Stomach (tissue), 9 donors: ENCODE data around the gene TRMU. TPM values are rescaled to one million over a fixed set of nuclear protein-coding genes. Genes with fewer than 3 reads are reported as not detected.

Experiments
- DNase-seq, 2 donors: peaks; one replicate each; pipeline versions ENCODE4 v3.0.0 to v3.0.0-alpha.2; 2013 to 2019
- H3K27ac ChIP-seq, 5 donors: fragments of 200-600 bp in 4 of 5; sonication (generic) in 4 of 5; one replicate each; pipeline ENCODE4 v1.5.1; 2013 to 2019; ENCODE audit warnings: mild to moderate bottlenecking in 1 of 5, moderate library complexity in 1 of 5
- H3K27me3 ChIP-seq, 3 donors: fragments of 200-600 bp; sonication (generic); one replicate each; pipeline ENCODE4 v1.5.1; 2017 to 2019; ENCODE audit warnings: mixed run types in 1 of 3
- H3K36me3 ChIP-seq, 4 donors: fragments of 200-600 bp; sonication (generic); 1 replicate in 3 of 4; 2 replicates in 1 of 4; pipeline ENCODE4 v1.5.1; 2016 to 2019
- H3K4me1 ChIP-seq, 4 donors: fragments of 200-600 bp; sonication (generic); one replicate each; pipeline ENCODE4 v1.5.1; 2016 to 2019
- H3K4me3 ChIP-seq, 4 donors: fragments of 200-600 bp; sonication (generic) in 3 of 4; one replicate each; pipeline ENCODE4 v1.5.1; 2016 to 2019; ENCODE audit warnings: mild to moderate bottlenecking in 1 of 4
- H3K9me3 ChIP-seq, 4 donors: fragments of 200-600 bp; sonication (generic); one replicate each; pipeline ENCODE4 v1.5.1; 2016 to 2019
- CTCF ChIP-seq, 7 experiments: fragments of 450-650 bp in 4 of 7; fragments of 200-600 bp in 3 of 7; sonication (generic) in 3 of 7; IDR thresholded peaks; one replicate each; pipeline ENCODE4 v1.5.1; 2016 to 2019; ENCODE audit warnings: antibody characterized with exemption in 7 of 7, control low read depth in 2 of 7, mild to moderate bottlenecking in 1 of 7
- EP300 ChIP-seq: sonication (generic); formaldehyde crosslinking; IDR thresholded peaks from one replicate; pipeline ENCODE4 v1.6.1; 2017; ENCODE audit warnings: antibody characterized with exemption
- POLR2A ChIP-seq, 4 donors: fragments of 450-650 bp; IDR thresholded peaks; one replicate each; pipeline ENCODE4 v1.6.1; 2016; ENCODE audit warnings: antibody characterized with exemption in 4 of 4, control low read depth in 2 of 4, mild to moderate bottlenecking in 1 of 4, moderate library complexity in 1 of 4
- POLR2AphosphoS5 ChIP-seq, 3 donors: sonication (generic); formaldehyde crosslinking; IDR thresholded peaks; one replicate each; pipeline ENCODE4 v1.6.1; 2016; ENCODE audit warnings: antibody characterized with exemption in 3 of 3
- WGBS, 5 donors: extraction: QIAGEN DNeasy Blood & Tissue Kit in 3 of 5; methylation state at CpG; one replicate each; pipeline versions ENCODE4 v1.1.5 to v1.1.7; 2013 to 2018; 5-methylcytosine and 5-hydroxymethylcytosine counted together
- intact Hi-C: fragments of 100-400 bp; cut with DNase I; formaldehyde crosslinking; loops from one replicate; pipeline ENCODE4 v1.15.1; 2023; ENCODE audit warnings: low total_unique reads
- polyA plus RNA-seq, 3 donors: library from polyadenylated mRNA; stranded (reverse); fragments of 200-250 nt; gene quantifications; one replicate each; pipeline ENCODE4 v1.2.3, GENCODE V29; 2013
- total RNA-seq, 5 donors: library from RNA; depleted of rRNA; stranded (reverse); fragments of >200 nt; gene quantifications; one replicate each; pipeline versions ENCODE4 v1.1.0 to v1.2.3, GENCODE V29; 2014 to 2016
- donor health status: healthy with polysubstance abuse.
- donor health status: Bipolar disorder and iron deficiency.
- donor health status: healthy.

TRMU gene
- total and polyA plus RNA-seq, 8 donors, result 23.8 to 114 (median 57.4) TPM

GRCh38 chr22:46287873-46288751 is 47.4 kb upstream of the TRMU start:
- Histone ChIP-seq H3K4me3 (peak overlapping the region in 3 of 4 donors; percentile 23 to 28 (median 27)), H3K36me3 (peaks cover 64 to 100% (median 100%) of the 10 kb centered on the region in 4 donors), H3K9me3 (peaks cover 0 to 12% (median 5%) of the 10 kb centered on the region in 4 donors), H3K27me3 (no peaks in the 10 kb centered on the region), H3K27ac (peak overlapping the region; percentile 25 to 75 (median 65)), H3K4me1 (peaks cover 0 to 18% (median 9%) of the 10 kb centered on the region in 4 donors)
- 70 to 79% (median 76%) methylated on average over 11 to 24 of the region's 24 CpGs for WGBS, 5 donors
- DNase-seq, result peak; percentile 47 to 60
- intact Hi-C loops, result no loop called here
- TF ChIP-seq POLR2AphosphoS5 (IDR thresholded peaks at IDR 0.05) (peak in 2 of 3 donors; percentile 39 to 66), EP300 (no peak), CTCF (IDR thresholded peaks at IDR 0.05) (no peak), POLR2A (IDR thresholded peaks at IDR 0.05) (no peak)

GRCh38 chr22:46288846-46289243 is 46.7 kb upstream of the TRMU start:
- peaks cover 0 to 12% (median 5%) of the 10 kb centered on the region in 4 donors for H3K9me3 ChIP-seq
- no peak overlapping the region for H3K4me3 ChIP-seq
- peak overlapping the region in 4 of 5 donors; percentile 64 to 75 (median 68) for H3K27ac ChIP-seq
- H3K27me3 ChIP-seq, result no peaks in the 10 kb centered on the region
- DNase-seq, result no peak
- peaks cover 0 to 18% (median 9%) of the 10 kb centered on the region in 4 donors for H3K4me1 ChIP-seq
- TF ChIP-seq CTCF (IDR thresholded peaks at IDR 0.05), result no peak
- TF ChIP-seq EP300, result no peak
- TF ChIP-seq POLR2A (IDR thresholded peaks at IDR 0.05), result no peak
- TF ChIP-seq POLR2AphosphoS5 (IDR thresholded peaks at IDR 0.05), result no peak
- peaks cover 61 to 100% (median 100%) of the 10 kb centered on the region in 4 donors for H3K36me3 ChIP-seq
- intact Hi-C loops, result no loop called here
- 81 to 92% (median 90%) methylated on average over 5 to 7 of the region's 7 CpGs for WGBS, 5 donors

DNA sequence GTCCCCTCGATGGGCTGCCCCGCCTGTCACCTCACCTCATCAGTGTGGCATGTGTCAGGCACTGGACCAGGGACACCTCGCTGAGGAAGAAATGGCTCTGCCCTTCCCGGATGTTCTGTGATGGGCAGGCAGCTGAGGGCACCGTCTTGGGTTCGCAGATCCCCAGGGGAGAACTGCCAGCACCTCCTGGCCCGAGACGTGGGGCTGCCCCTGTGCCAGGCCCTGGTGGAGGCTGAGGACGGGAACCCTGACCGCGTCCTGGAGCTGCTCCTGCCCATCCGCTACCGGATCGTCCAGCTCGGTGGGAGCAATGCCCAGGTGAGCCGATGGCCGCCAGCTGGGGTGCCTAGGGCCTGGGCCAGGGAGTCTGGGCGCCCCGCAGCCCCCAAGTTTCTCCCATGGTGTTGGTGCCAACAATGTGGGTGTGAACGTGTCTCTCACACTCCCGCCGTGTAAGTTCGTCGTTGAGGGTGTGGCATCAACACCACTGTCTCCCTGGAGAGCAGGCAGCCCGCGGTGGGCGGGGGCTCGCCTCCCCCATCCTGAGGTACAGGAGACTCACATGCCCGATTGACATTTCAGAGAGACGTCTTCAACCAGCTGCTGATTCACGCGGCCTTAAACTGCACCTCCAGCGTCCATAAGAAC is 46.1 kb upstream of the TRMU start:
- intact Hi-C loops, result no loop called here
- Histone ChIP-seq H3K9me3 (peaks cover 0 to 12% (median 5%) of the 10 kb centered on the region in 4 donors), H3K4me1 (peaks cover 0 to 18% (median 9%) of the 10 kb centered on the region in 4 donors), H3K27me3 (no peaks in the 10 kb centered on the region), H3K27ac (peak overlapping the region in 2 of 5 donors; percentile 70 to 75), H3K36me3 (peaks cover 56 to 97% (median 96%) of the 10 kb centered on the region in 4 donors), H3K4me3 (no peak overlapping the region)
- TF ChIP-seq POLR2A (IDR thresholded peaks at IDR 0.05) (no peak), EP300 (no peak), CTCF (IDR thresholded peaks at IDR 0.05) (no peak), POLR2AphosphoS5 (IDR thresholded peaks at IDR 0.05) (no peak)
- no peak for DNase-seq
- WGBS, 5 donors, result 87 to 93% (median 91%) methylated on average over 27 to 33 of the region's 33 CpGs

DNA sequence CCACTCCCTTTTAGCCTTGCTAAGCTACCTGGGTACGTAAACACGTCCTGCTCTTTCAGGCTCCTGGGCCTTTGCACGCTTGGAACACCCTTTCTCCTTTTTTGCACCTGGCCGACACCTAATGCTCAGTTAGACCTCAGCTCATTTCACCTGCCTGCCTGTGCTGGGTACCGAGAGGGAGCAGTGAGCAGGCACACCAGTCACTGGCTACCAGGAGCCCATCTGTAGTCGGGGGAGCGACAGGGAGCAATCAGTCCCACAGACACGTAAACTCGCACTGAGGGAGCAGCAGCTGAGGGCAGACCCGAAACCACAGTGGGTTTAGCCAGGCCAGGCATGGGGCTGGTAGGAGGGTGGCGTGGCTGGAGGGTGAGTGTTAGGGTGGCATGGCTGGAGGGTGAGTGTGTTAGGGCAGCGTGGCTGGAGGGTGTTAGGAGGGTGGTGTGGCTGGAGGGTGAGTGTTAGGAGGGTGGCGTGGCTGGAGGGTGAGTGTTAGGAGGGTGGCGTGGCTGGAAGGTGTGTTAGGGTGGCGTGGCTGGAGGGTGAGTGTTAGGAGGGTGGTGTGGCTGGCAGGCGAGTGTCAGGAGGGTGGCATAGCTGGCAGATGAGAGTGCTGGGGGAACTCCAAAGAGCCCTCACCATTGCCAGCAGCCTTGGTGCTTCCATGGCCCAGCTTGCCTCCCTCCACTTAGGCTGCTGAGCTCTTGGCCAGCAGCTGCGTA is 45.2 kb upstream of the TRMU start:
- TF ChIP-seq EP300 (no peak), CTCF (IDR thresholded peaks at IDR 0.05) (no peak), POLR2A (IDR thresholded peaks at IDR 0.05) (no peak), POLR2AphosphoS5 (IDR thresholded peaks at IDR 0.05) (no peak)
- intact Hi-C loops, result no loop called here
- 86 to 95% (median 93%) methylated on average over 17 of the region's 17 CpGs for WGBS, 5 donors
- Histone ChIP-seq H3K4me3 (no peak overlapping the region), H3K9me3 (peaks cover 0 to 12% (median 5%) of the 10 kb centered on the region in 4 donors), H3K4me1 (peaks cover 0 to 18% (median 10%) of the 10 kb centered on the region in 4 donors), H3K27me3 (no peaks in the 10 kb centered on the region), H3K27ac (no peak overlapping the region), H3K36me3 (peaks cover 48 to 88% (median 87%) of the 10 kb centered on the region in 4 donors)
- no peak for DNase-seq
